GM12878 (cell line): ENCODE measurements around the gene AP2S1. TPM values are rescaled to one million over a fixed set of nuclear protein-coding genes. Genes with fewer than 3 reads are reported as not detected.
A peak's percentile ranks its signal among the peaks of the same experiment; 100 is the strongest.

Experiments used
- ATAC-seq: fragments of 200-7000 bp; cut with Tn5 transposase; 3 replicates; pipeline ENCODE4 v1.9.1; 2020; ENCODE audit warnings: mild to moderate bottlenecking, moderate library complexity
- BruUV-seq: library from RNA; stranded (reverse); fragments of 400-500 nt; replicated peaks from 2 replicates; lab custom pipeline; 2021; lab: Mats Ljungman, UMichigan
- CTCF ChIA-PET: fragments of 300-600 bp; sonication (Branson Sonifier 250); formaldehyde crosslinking; extraction: SDS; loops from one replicate; lab custom pipeline; 2021; ENCODE audit warnings: inconsistent platforms; lab: Yijun Ruan, JAX
- POLR2A ChIA-PET: fragments of 350-600 bp; formaldehyde crosslinking; extraction: SDS; loops from one replicate; lab custom pipeline; 2021; ENCODE audit warnings: inconsistent platforms; lab: Charles Lee
- RAD21 ChIA-PET: fragments of 300-600 bp; sonication (Branson Sonifier 250); formaldehyde crosslinking; loops from one replicate; lab custom pipeline; 2023; ENCODE audit warnings: antibody characterized with exemption; ENCODE audit not compliant: unreplicated experiment; lab: Charles Lee
- SMC1A ChIA-PET: fragments of 300-600 bp; sonication (Branson Sonifier 250); formaldehyde crosslinking; loops from one replicate; lab custom pipeline; 2023; ENCODE audit not compliant: unreplicated experiment, uncharacterized antibody; lab: Charles Lee
- DNase-seq: peaks from one replicate; pipeline ENCODE4 v3.0.0-alpha.2; 2011; ENCODE audit warnings: low read depth, low spot score
- FAIRE-seq: peaks from 3 replicates; lab custom pipeline; 2011; peaks lifted over from hg19 to GRCh38; lab: Jason Lieb, UNC
- H2AFZ ChIP-seq: 2 replicates; pipeline ENCODE4 v1.6.0; 2011; ENCODE audit warnings: low read depth, low read length, control low read depth; ENCODE audit not compliant: control insufficient read depth
- H3K27ac ChIP-seq: 2 replicates; pipeline ENCODE4 v1.5.1; 2011; ENCODE audit warnings: control low read depth; ENCODE audit not compliant: control insufficient read depth, insufficient read depth
- H3K27me3 ChIP-seq, 2 experiments: replicated peaks in 1 of 2; 2 replicates each; pipeline versions ENCODE4 v1.6.0 to v1.6.1; 2011; ENCODE audit warnings: low read length in 1 of 2; ENCODE audit not compliant: control insufficient read depth in 2 of 2, insufficient read depth in 2 of 2
- H3K36me3 ChIP-seq, 2 experiments: 2 replicates each; pipeline ENCODE4 v1.5.1; 2011; ENCODE audit warnings: low read length in 1 of 2; ENCODE audit not compliant: control insufficient read depth in 2 of 2, insufficient read depth in 2 of 2
- H3K4me1 ChIP-seq: 2 replicates; pipeline ENCODE4 v1.6.1; 2011; ENCODE audit warnings: mild to moderate bottlenecking, low read length, moderate library complexity, mixed read lengths; ENCODE audit not compliant: control insufficient read depth, insufficient read depth
- H3K4me2 ChIP-seq: 2 replicates; pipeline ENCODE4 v1.6.0; 2011; ENCODE audit warnings: control low read depth; ENCODE audit not compliant: control insufficient read depth, insufficient read depth
- H3K4me3 ChIP-seq: fragments of 200-600 bp; sonication (generic); 2 replicates; pipeline ENCODE4 v1.5.1; 2016
- H3K79me2 ChIP-seq: 2 replicates; pipeline ENCODE4 v1.6.0; 2011; ENCODE audit warnings: low read length; ENCODE audit not compliant: control insufficient read depth, insufficient read depth
- H3K9ac ChIP-seq: 2 replicates; pipeline ENCODE4 v1.8.0; 2011; ENCODE audit warnings: low read length, control low read depth, mixed read lengths; ENCODE audit not compliant: control insufficient read depth, insufficient read depth
- H3K9me3 ChIP-seq: replicated peaks from 3 replicates; pipeline ENCODE4 v1.5.1; 2011; ENCODE audit warnings: mild to moderate bottlenecking, low read length; ENCODE audit not compliant: control insufficient read depth, insufficient read depth
- H4K20me1 ChIP-seq: 2 replicates; pipeline ENCODE4 v1.6.0; 2011; ENCODE audit not compliant: control insufficient read depth, insufficient read depth
- CBFB ChIP-seq: IDR thresholded peaks from 2 replicates; pipeline ENCODE4 v1.6.1; 2016; ENCODE audit warnings: antibody characterized with exemption, low read depth
- IKZF1 ChIP-seq: fragments of 450-650 bp; conservative IDR thresholded peaks from 2 replicates; pipeline ENCODE4 v1.6.1; 2017; ENCODE audit warnings: antibody characterized with exemption, mild to moderate bottlenecking
- IKZF2 ChIP-seq, 2 experiments: fragments of 450-650 bp; IDR thresholded peaks; 2 replicates each; pipeline ENCODE4 v1.6.1; 2017; ENCODE audit warnings: mild to moderate bottlenecking in 2 of 2, moderate library complexity in 2 of 2
- KLF5 ChIP-seq: fragments of 450-650 bp; IDR thresholded peaks from 2 replicates; pipeline ENCODE4 v1.6.1; 2014; ENCODE audit warnings: mild to moderate bottlenecking; ENCODE audit not compliant: partially characterized antibody
- SMC3 ChIP-seq: IDR thresholded peaks from 2 replicates; pipeline ENCODE4 v1.6.1; 2011; ENCODE audit warnings: low read length, improper control_type of control experiment, borderline replicate concordance
- SPI1 ChIP-seq: IDR thresholded peaks from 2 replicates; pipeline ENCODE4 v1.6.1; 2011; ENCODE audit warnings: low read depth, mild to moderate bottlenecking, low read length, moderate library complexity, borderline replicate concordance; ENCODE audit not compliant: insufficient read depth
- WGBS: methylation state at CpG from one replicate; pipeline ENCODE4 v1.1.6; 2016; ENCODE audit warnings: low lambda C conversion rate; ENCODE audit not compliant: insufficient replicate concordance, insufficient coverage; ENCODE audit errors: missing lambda C conversion rate; 5-methylcytosine and 5-hydroxymethylcytosine counted together
- in situ Hi-C: fragments of 300-500 bp; cut with MboI; formaldehyde crosslinking; loops from 9 replicates; pipeline ENCODE4 v1.14.3; 2018; ENCODE audit warnings: mixed read lengths
- intact Hi-C: fragments of 100-400 bp; cut with micrococcal nuclease; formaldehyde crosslinking; loops from one replicate; pipeline ENCODE4 v1.14.2; 2022; ENCODE audit not compliant: unreplicated experiment
- polyA plus RNA-seq, 11 experiments: library from polyadenylated mRNA; depleted of rRNA in 4 of 11; unstranded in 6 of 11; stranded (reverse) in 5 of 11; fragments of >200 nt; fragmentation: Nextera tagmentation in 4 of 11; fragmentation: Illumina TruSeq in 1 of 11; extraction: Ambion mirVana in 4 of 11; extraction: Trizol in 1 of 11; gene quantifications; 1 replicate in 1 of 11; 2 replicates in 10 of 11; pipeline versions ENCODE4 v1.2.1 to v1.2.3, GENCODE V29; 2011 to 2016; ENCODE audit warnings: inconsistent platforms in 2 of 11, missing spikeins in 2 of 11, low read depth in 1 of 11
- total RNA-seq, 4 experiments: library from RNA; depleted of rRNA in 3 of 4; stranded (reverse); fragments of >200 nt in 3 of 4; fragmentation: Illumina TruSeq in 1 of 4; extraction: Trizol in 1 of 4; gene quantifications; 2 replicates each; pipeline versions ENCODE4 v1.2.1 to v1.2.3, GENCODE V29; 2013 to 2021
- TF ChIP-seq, protein P1 (sequence below): fragments of 450-650 bp; IDR thresholded peaks from 2 replicates; pipeline ENCODE4 v1.6.1; 2018; ENCODE audit warnings: borderline replicate concordance, mild to moderate bottlenecking; ENCODE audit not compliant: partially characterized antibody

Gene AP2S1
- total and polyA plus RNA-seq, 10 of the 15 experiments (the other 5 are each of a cell fraction or from before 2014, with no cell fraction given) = 10.8 to 239 (median 104) TPM

DNA sequence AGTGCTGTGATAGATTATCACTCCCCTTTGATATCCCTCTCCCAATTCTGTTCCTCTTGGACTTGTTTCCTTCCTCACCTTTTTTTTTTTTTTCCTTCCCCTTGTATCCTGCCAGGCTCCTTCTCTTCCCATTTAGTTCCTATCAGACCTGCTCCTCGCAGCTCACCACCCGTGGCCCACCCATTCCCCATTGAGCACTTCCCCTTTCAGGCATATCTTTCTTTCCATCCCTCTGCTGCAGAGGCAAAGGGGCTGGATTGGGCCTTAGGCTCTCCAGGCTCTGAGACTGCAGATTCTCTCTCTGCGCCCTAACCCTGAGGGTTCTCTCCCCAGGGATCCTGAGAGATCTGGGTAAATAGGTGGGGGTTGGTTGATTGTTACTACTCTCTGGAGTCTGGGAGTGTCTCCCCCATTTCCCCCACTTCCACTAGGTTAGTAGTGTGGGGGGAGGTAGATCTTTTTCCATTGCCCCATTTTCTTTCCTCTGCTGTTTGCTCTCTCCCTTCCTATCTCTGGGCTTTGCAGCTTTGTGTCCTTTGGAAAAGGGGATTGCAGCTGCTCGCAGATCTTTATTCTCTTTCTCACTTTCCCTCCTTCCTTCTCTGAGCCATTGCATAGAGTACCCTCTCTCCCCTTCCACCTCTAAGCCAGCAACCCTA lies 12.5 kb upstream of the AP2S1 start:
- ATAC-seq (no peak), FAIRE-seq (no peak), DNase-seq (no peak)
- H3K27ac ChIP-seq = peak overlapping the region; percentile 4
- CTCF ChIA-PET = interaction anchor here (0.8 to 3.0 kb wide), 7 partner anchors 10 to 150 kb away, joined by 3 to 20 read pairs (median 4); no protein-coding TSS in a partner anchor
- 54% methylated on average over 4 of the region's 4 CpGs for WGBS
- no peak overlapping the region for H2AFZ ChIP-seq
- RAD21 ChIA-PET = interaction anchor here (0.6 to 2.7 kb wide), 7 partner anchors 29 to 1094 kb away, joined by 3 to 11 read pairs (median 3); no protein-coding TSS in a partner anchor
- in situ Hi-C loops = no loop called here
- peak overlapping the region; percentile 75 for H3K4me2 ChIP-seq
- BruUV-seq = no TSS peak
- H3K4me3 ChIP-seq = peak overlapping the region; percentile 77
- H3K27me3 ChIP-seq = no peaks in the 10 kb centered on the region
- intact Hi-C loops = no loop called here
- peaks cover 5% of the 10 kb centered on the region; the same call in 1 of the 2 replicates for H3K4me1 ChIP-seq
- H3K79me2 ChIP-seq = peaks cover 70% of the 10 kb centered on the region
- peak overlapping the region; percentile 55 for H3K9ac ChIP-seq
- H4K20me1 ChIP-seq = peaks cover 6% of the 10 kb centered on the region
- POLR2A ChIA-PET = interaction anchor here (0.5 to 1.2 kb wide), 7 partner anchors 9 to 662 kb away, joined by 3 to 8 read pairs (median 3); partner anchors contain the start of gene AP2S1
- no peak for TF ChIP-seq SMC3
- TF ChIP-seq, protein P1, sequence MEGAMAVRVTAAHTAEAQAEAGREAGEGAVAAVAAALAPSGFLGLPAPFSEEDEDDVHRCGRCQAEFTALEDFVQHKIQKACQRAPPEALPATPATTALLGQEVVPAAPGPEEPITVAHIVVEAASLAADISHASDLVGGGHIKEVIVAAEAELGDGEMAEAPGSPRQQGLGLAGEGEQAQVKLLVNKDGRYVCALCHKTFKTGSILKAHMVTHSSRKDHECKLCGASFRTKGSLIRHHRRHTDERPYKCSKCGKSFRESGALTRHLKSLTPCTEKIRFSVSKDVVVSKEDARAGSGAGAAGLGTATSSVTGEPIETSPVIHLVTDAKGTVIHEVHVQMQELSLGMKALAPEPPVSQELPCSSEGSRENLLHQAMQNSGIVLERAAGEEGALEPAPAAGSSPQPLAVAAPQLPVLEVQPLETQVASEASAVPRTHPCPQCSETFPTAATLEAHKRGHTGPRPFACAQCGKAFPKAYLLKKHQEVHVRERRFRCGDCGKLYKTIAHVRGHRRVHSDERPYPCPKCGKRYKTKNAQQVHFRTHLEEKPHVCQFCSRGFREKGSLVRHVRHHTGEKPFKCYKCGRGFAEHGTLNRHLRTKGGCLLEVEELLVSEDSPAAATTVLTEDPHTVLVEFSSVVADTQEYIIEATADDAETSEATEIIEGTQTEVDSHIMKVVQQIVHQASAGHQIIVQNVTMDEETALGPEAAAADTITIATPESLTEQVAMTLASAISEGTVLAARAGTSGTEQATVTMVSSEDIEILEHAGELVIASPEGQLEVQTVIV = no peak
- peak in 1 of 2 experiments; percentile 22; a peak in 1 of 4 replicates for TF ChIP-seq IKZF2 (IDR thresholded peaks at IDR 0.05)
- peak; percentile 15; the same call in 1 of the 2 replicates for TF ChIP-seq IKZF1
- no peak for TF ChIP-seq CBFB
- TF ChIP-seq SPI1 = peak; percentile 89
- no peak for TF ChIP-seq KLF5
- SMC1A ChIA-PET = interaction anchor here (0.8 to 2.5 kb wide), 10 partner anchors 27 to 173 kb away, joined by 3 to 11 read pairs (median 4); no protein-coding TSS in a partner anchor
- H3K9me3 ChIP-seq = no peaks in the 10 kb centered on the region
- no peaks in the 10 kb centered on the region; a peak in 1 of 4 replicates for H3K36me3 ChIP-seq
